ENCODE data around the gene RASSF1. TPM values are rescaled to one million over a fixed set of nuclear protein-coding genes. Genes with fewer than 3 reads are reported as not detected.

RASSF1 gene
- total RNA-seq, 1 experiment from 2014 or later: 29.6 TPM

GRCh38 chr3:50357481-50357880, 16.8 kb upstream of the RASSF1 start:
- no peak overlapping the region for H3K9ac ChIP-seq (ENCODE audit: low read length)
- H3K27me3 ChIP-seq (ENCODE audit: insufficient read depth, low read length): no peaks in the 10 kb centered on the region
- H4K20me1 ChIP-seq (ENCODE audit: insufficient read depth): no peaks in the 10 kb centered on the region
- H3K4me1 ChIP-seq (ENCODE audit: control insufficient read depth in 1 of 2, insufficient read depth in 2 of 2, low read length in 2 of 2): peaks cover 9 to 36% of the 10 kb centered on the region in 2 experiments; a peak in 3 of 4 replicates
- intact Hi-C loops (cut with micrococcal nuclease): loop anchor here (10.0 kb wide), 1 partner anchor 1027 kb away; the partner anchor contains the start of gene MANF
- H3K79me2 ChIP-seq (ENCODE audit: insufficient read depth, low read length): peaks cover 47% of the 10 kb centered on the region
- no peak for DNase-seq (ENCODE audit: low read depth, low spot score)
- RAD21 ChIA-PET (ENCODE audit: low non-redundant PET in 1 of 2, low total read pairs in 2 of 2, uncharacterized antibody in 2 of 2, unreplicated experiment in 2 of 2): no interaction called here
- no peak overlapping the region for H3K27ac ChIP-seq (ENCODE audit: low read depth, low read length)
- no peak overlapping the region for H2AFZ ChIP-seq (ENCODE audit: low read depth, low read length, poor library complexity, severe bottlenecking)
- H3K9me3 ChIP-seq (ENCODE audit: control insufficient read depth in 1 of 2, insufficient read depth in 1 of 2, low read depth in 1 of 2, low read length in 2 of 2): no peaks in the 10 kb centered on the region
- ATAC-seq: no peak
- no TSS peak for BruUV-seq (replicated peaks)
- H3K36me3 ChIP-seq (ENCODE audit: control insufficient read depth in 1 of 2, insufficient read depth in 2 of 2, low read length in 2 of 2): peaks cover 14 to 31% of the 10 kb centered on the region in 2 experiments; a peak in 3 of 4 replicates
- H3K4me3 ChIP-seq (replicated peaks in 1 of 2; ENCODE audit: low read depth in 1 of 2, low read length in 2 of 2): no peak overlapping the region
- CTCF ChIA-PET: no interaction called here
- no peaks in the 10 kb centered on the region for H3K9me2 ChIP-seq (ENCODE audit: insufficient read depth)
- TF ChIP-seq YY1 (IDR thresholded peaks at IDR 0.05; ENCODE audit: extremely low read depth, insufficient replicate concordance, low read depth, low read length): no peak
- TF ChIP-seq POLR2AphosphoS5 (IDR thresholded peaks at IDR 0.05; ENCODE audit: low read depth, low read length): no peak
- TF ChIP-seq CBX3 (IDR thresholded peaks at IDR 0.05; ENCODE audit: low read depth): no peak
- no peak for TF ChIP-seq ATF3 (IDR thresholded peaks at IDR 0.05)
- TF ChIP-seq ZBTB33 (IDR thresholded peaks at IDR 0.05; ENCODE audit: extremely low read depth, insufficient replicate concordance, low read length): no peak
- no peak for TF ChIP-seq EZH2phosphoT487 (IDR thresholded peaks at IDR 0.05; ENCODE audit: borderline replicate concordance)
- TF ChIP-seq SIN3A (IDR thresholded peaks at IDR 0.05; ENCODE audit: low read depth): no peak
- TF ChIP-seq REST (IDR thresholded peaks at IDR 0.05; ENCODE audit: low read depth): no peak
- no peak for TF ChIP-seq CTCF (IDR thresholded peaks at IDR 0.05 in 2 of 3, conservative IDR thresholded peaks at IDR 0.05 in 1 of 3; ENCODE audit: borderline replicate concordance in 1 of 3, insufficient read depth in 1 of 3, low read depth in 2 of 3, low read length in 2 of 3)
- no peak for TF ChIP-seq EZH2 (IDR thresholded peaks at IDR 0.05)
- no peak for TF ChIP-seq RAD21 (IDR thresholded peaks at IDR 0.05; ENCODE audit: low read depth)
- TF ChIP-seq ELF1 (IDR thresholded peaks at IDR 0.05; ENCODE audit: borderline replicate concordance, low read depth): no peak
- no peak for TF ChIP-seq SRF (IDR thresholded peaks at IDR 0.05; ENCODE audit: low read depth)
- no peak for TF ChIP-seq MAX (IDR thresholded peaks at IDR 0.05)
- no peak for TF ChIP-seq ZFX (IDR thresholded peaks at IDR 0.05)
- TF ChIP-seq EGR1 (IDR thresholded peaks at IDR 0.05; ENCODE audit: low read depth): no peak
- POLR2A ChIA-PET: no interaction called here
- peak overlapping the region; percentile 89 for H3K4me2 ChIP-seq (ENCODE audit: low read length)
